ENCODE data around the gene TUT1.

The TUT1 gene

GRCh38 chr11:62539238-62539925 is 51.9 kb downstream of the TUT1 start:
- DNase-seq, result peak; percentile 81

- no peak for DNase-seq
Observed at GRCh38 chr11:62538470-62539237, 52.7 kb downstream of the TUT1 start.

GRCh38 chr11:62536301-62536957 is 54.9 kb downstream of the TUT1 start:
- no peak for DNase-seq

- no peak for DNase-seq
Observed at GRCh38 chr11:62535802-62536201, 55.5 kb downstream of the TUT1 start.

- DNase-seq, result no peak
Observed at GRCh38 chr11:62534779-62535545, 56.4 kb downstream of the TUT1 start.

GRCh38 chr11:62532096-62532495 is 59.2 kb downstream of the TUT1 start:
- DNase-seq, result no peak

Data from hematopoietic multipotent progenitor cell treated with erythropoietin and hydrocortisone succinate and interleukin-3 and kit ligand, for 4 days (in vitro differentiated cells).